SH-SY5Y (cell line): Measurements from ENCODE around the gene SRSF2.
A peak's percentile ranks its signal among the peaks of the same experiment; 100 is the strongest.

ENCODE experiments used
- GATA2 ChIP-seq: IDR thresholded peaks from 2 replicates; pipeline ENCODE4 v1.6.1; 2011; ENCODE audit warnings: mild to moderate bottlenecking, low read depth, low read length
- GATA3 ChIP-seq: IDR thresholded peaks from 2 replicates; pipeline ENCODE4 v1.6.1; 2011; ENCODE audit warnings: low read depth, mild to moderate bottlenecking, low read length, moderate library complexity

Gene SRSF2

DNA sequence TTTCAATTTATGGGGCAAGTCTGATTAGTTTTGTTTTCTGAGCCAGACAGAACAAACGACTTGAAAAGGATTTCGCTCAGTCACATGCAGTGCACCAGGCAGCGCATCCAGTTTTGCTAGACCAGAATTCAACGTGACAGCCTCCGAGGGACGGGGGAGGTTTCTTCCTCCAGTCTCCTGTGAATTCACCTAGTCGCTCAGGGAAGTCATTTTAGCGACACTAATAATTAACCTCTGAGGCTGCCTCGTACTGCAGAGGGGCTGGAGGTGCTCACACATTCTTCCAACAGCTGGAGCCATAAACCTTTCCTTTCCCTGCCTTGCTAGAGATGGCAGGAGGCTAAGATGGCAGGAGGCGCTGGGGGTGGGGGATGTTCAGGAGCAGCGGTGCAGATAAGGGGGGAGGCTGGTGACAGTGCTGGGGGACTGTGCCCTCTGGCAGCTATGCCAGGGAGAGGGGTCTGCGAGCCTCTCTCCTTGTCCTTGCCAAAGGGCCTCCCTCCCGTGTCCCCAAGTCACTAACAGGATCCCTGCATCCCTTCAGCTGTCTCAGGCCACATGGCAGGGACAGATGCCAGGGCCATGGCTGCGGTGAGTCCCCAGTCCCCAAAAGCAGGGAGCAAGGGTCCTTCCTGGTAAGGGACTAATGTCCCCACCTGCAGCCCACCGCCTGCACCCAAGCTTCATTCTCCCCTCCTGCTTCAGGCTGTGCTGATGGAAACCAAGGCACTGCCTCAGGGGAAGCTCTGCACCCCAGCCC is 50.4 kb downstream of the SRSF2 start:
- TF ChIP-seq GATA3: no peak
- peak; percentile 35 for TF ChIP-seq GATA2

DNA sequence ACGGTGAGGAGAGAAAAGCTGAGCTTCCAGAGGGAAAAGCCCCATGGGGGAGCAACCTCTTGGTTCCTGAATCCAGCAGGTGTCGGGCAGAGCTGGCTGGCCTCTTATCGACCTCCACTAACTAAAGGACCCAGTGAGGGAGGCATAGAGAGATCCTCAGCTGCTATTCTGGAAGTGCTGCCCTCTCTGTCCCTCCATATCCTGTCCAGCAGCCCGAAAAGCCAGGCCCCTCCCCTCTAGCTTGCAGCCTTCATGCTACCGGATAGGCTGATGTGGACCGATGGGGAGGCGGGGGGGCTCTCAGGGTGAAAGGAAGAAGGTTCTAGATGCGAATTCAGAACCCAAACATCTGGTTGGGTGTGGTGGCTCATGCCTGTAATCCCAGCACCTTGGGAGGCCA is 51.3 kb downstream of the SRSF2 start:
- TF ChIP-seq GATA3: no peak
- no peak for TF ChIP-seq GATA2

DNA sequence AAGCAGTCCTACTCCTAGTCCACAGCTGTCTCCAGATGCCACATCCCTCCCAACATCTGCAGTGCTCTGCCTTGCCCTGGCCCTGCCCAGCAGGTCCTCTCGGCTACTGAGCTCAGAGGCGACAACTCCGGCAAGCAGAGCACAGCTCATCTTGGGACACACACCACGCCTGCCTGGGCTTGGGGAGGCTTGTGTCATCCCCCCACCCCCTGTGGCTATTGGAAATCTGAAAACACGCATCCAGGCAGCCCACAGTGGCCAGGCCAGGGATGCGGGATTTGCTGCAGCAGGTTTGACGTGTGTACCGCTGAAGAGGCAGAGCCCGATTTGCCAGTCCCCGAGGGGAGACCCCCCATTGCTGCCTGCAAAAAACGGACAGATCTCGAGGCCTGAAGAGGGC is 51.8 kb downstream of the SRSF2 start:
- TF ChIP-seq GATA3 (no peak), GATA2 (no peak)

DNA sequence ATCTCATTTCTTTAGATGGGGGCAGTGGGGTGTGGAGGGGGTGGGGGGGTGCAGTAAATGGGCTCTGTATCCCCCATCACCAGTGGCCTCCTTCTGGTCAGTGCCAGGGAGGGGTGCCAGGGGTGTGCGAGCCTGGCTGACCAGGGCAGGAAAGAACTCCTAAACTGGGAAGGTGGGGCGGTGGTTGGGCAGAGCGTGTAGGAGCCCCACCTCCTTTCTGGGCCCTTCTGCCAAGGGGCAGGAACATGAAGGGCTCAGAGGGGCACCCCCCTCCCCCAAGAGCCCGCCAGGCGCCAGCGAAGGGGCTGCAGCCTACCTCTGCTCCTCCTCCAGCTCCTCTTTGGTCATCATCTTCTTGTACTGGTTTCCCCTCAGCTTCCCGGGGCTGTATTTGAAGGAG is 52.4 kb downstream of the SRSF2 start:
- TF ChIP-seq GATA2: no peak
- no peak for TF ChIP-seq GATA3
